HepG2 (cell line): ENCODE results near the gene LATS2. TPM values are rescaled to one million over a fixed set of nuclear protein-coding genes. Genes with fewer than 3 reads are reported as not detected.

ENCODE experiments used
- ARNTL ChIP-seq: sonication (generic); formaldehyde crosslinking; IDR thresholded peaks from 2 replicates; pipeline ENCODE4 v1.4.0; 2020; ENCODE audit warnings: mild to moderate bottlenecking, missing genetic modification reagents
- CBX2 ChIP-seq, 2 experiments: fragments of 200-600 bp in 1 of 2; sonication (generic); formaldehyde crosslinking in 1 of 2; IDR thresholded peaks; 2 replicates each; pipeline versions ENCODE4 v1.7.0 to v1.8.1; 2018 to 2022; ENCODE audit warnings: low read depth in 2 of 2, low read length in 1 of 2, mild to moderate bottlenecking in 1 of 2, missing genetic modification reagents in 1 of 2
- ELF1 ChIP-seq: sonication (generic); formaldehyde crosslinking; IDR thresholded peaks from 2 replicates; pipeline ENCODE4 v1.4.0; 2020; ENCODE audit warnings: missing genetic modification reagents
- ETV6 ChIP-seq: sonication (generic); formaldehyde crosslinking; conservative IDR thresholded peaks from 2 replicates; pipeline ENCODE4 v1.4.0; 2020; ENCODE audit warnings: missing genetic modification reagents
- NCOR1 ChIP-seq: fragments of 200-600 bp; sonication (generic); IDR thresholded peaks from 2 replicates; pipeline ENCODE4 v1.7.0; 2017; ENCODE audit warnings: antibody characterized with exemption, low read length, borderline replicate concordance
- PRDM15 ChIP-seq: sonication (generic); formaldehyde crosslinking; IDR thresholded peaks from 2 replicates; pipeline ENCODE4 v1.4.0; 2020; ENCODE audit warnings: missing genetic modification reagents
- RBM22 ChIP-seq: fragments of 200-400 bp; formaldehyde crosslinking; optimal IDR thresholded peaks from 2 replicates; pipeline ENCODE3; 2017; ENCODE audit warnings: mild to moderate bottlenecking, low read length, moderate library complexity
- RFXAP ChIP-seq: sonication (generic); formaldehyde crosslinking; IDR thresholded peaks from 2 replicates; pipeline ENCODE4 v1.4.0; 2020; ENCODE audit warnings: missing genetic modification reagents, borderline replicate concordance
- RXRA ChIP-seq: sonication (generic); formaldehyde crosslinking; IDR thresholded peaks from 2 replicates; pipeline ENCODE4 v1.5.1; 2020; ENCODE audit warnings: missing genetic modification reagents
- ZBTB7B ChIP-seq: sonication (generic); formaldehyde crosslinking; IDR thresholded peaks from 2 replicates; pipeline ENCODE4 v1.4.0; 2020; ENCODE audit warnings: missing genetic modification reagents
- ZFP1 ChIP-seq: IDR thresholded peaks from 2 replicates; pipeline ENCODE4 v1.6.1; 2016
- ZFP91 ChIP-seq: sonication (generic); formaldehyde crosslinking; IDR thresholded peaks from 2 replicates; pipeline ENCODE4 v1.9.0; 2022; ENCODE audit warnings: missing genetic modification reagents, mild to moderate bottlenecking, borderline replicate concordance
- ZNF20 ChIP-seq: sonication (generic); formaldehyde crosslinking; IDR thresholded peaks from 2 replicates; pipeline ENCODE4 v1.4.0; 2020; ENCODE audit warnings: mild to moderate bottlenecking, moderate library complexity, missing genetic modification reagents
- ZNF33A ChIP-seq: sonication (generic); formaldehyde crosslinking; IDR thresholded peaks from 2 replicates; pipeline ENCODE4 v1.5.1; 2020; ENCODE audit warnings: missing genetic modification reagents, mild to moderate bottlenecking, moderate library complexity, borderline replicate concordance
- ZNF484 ChIP-seq: sonication (generic); formaldehyde crosslinking; IDR thresholded peaks from 2 replicates; pipeline ENCODE4 v1.5.1; 2020; ENCODE audit warnings: mild to moderate bottlenecking, low read depth, missing genetic modification reagents, borderline replicate concordance
- polyA plus RNA-seq, 8 experiments: library from polyadenylated mRNA; depleted of rRNA in 3 of 8; stranded (reverse) in 7 of 8; unstranded in 1 of 8; fragments of >200 nt; fragmentation: Illumina TruSeq in 4 of 8; extraction: Trizol in 4 of 8; gene quantifications; 2 replicates each; pipeline versions ENCODE4 v1.2.1 to v1.2.3, GENCODE V29; 2011 to 2016; ENCODE audit warnings: low read depth in 4 of 8, missing spikeins in 1 of 8, mixed read lengths in 1 of 8; ENCODE audit not compliant: insufficient read depth in 1 of 8
- total RNA-seq, 5 experiments: library from RNA; depleted of rRNA; stranded (reverse); fragments of >200 nt; fragmentation: Illumina TruSeq; extraction: Trizol; gene quantifications; 2 replicates each; pipeline ENCODE4 v1.2.3, GENCODE V29; 2016; ENCODE audit warnings: low read depth in 1 of 5
- TF ChIP-seq, protein P1 (sequence below): sonication (generic); formaldehyde crosslinking; IDR thresholded peaks from 2 replicates; pipeline ENCODE4 v1.5.1; 2020; ENCODE audit warnings: mild to moderate bottlenecking, missing genetic modification reagents, moderate library complexity
- TF ChIP-seq, protein P2 (sequence below): sonication (generic); formaldehyde crosslinking; IDR thresholded peaks from 2 replicates; pipeline ENCODE4 v1.4.0; 2020; ENCODE audit warnings: mild to moderate bottlenecking, missing genetic modification reagents, borderline replicate concordance

The LATS2 gene
- total and polyA plus RNA-seq, 2 of the 13 experiments (the other 11 are each of a cell fraction or from before 2014, with no cell fraction given), result 7.3 to 8.5 TPM

GRCh38 chr13:20953245-20953931 lies 108.0 kb downstream of the LATS2 start (continued):
- TF ChIP-seq, protein P1, sequence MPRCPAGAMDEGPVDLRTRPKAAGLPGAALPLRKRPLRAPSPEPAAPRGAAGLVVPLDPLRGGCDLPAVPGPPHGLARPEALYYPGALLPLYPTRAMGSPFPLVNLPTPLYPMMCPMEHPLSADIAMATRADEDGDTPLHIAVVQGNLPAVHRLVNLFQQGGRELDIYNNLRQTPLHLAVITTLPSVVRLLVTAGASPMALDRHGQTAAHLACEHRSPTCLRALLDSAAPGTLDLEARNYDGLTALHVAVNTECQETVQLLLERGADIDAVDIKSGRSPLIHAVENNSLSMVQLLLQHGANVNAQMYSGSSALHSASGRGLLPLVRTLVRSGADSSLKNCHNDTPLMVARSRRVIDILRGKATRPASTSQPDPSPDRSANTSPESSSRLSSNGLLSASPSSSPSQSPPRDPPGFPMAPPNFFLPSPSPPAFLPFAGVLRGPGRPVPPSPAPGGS, result 0 out of 2 replicates have a peak, but pooled peaks have one; percentile 36
- TF ChIP-seq ZNF20 (CRISPR knock-in tag) (no peak), CBX2 (IDR thresholded peaks at IDR 0.05; ENCODE audit: low read depth, low read length) (no peak), CBX2 (CRISPR knock-in tag; IDR thresholded peaks at IDR 0.05; ENCODE audit: low read depth) (no peak), RBM22 (no peak), ARNTL (peak; percentile 53; the same call in 1 of the 2 replicates), ZNF33A (CRISPR knock-in tag) (no peak), ZNF484 (CRISPR knock-in tag) (no peak), RFXAP (CRISPR knock-in tag) (peak; percentile 64; the same call in 1 of the 2 replicates), NCOR1 (peak; percentile 83), ZFP91 (CRISPR knock-in tag) (peak; percentile 53; the same call in 1 of the 2 replicates), RXRA (CRISPR knock-in tag) (no peak), ELF1 (no peak), PRDM15 (CRISPR knock-in tag) (no peak), ZFP1 (peak; percentile 65; the same call in 1 of the 2 replicates), ETV6 (CRISPR knock-in tag) (no peak), ZBTB7B (CRISPR knock-in tag) (0 out of 2 replicates have a peak, but pooled peaks have one; percentile 28)
- TF ChIP-seq, protein P2, sequence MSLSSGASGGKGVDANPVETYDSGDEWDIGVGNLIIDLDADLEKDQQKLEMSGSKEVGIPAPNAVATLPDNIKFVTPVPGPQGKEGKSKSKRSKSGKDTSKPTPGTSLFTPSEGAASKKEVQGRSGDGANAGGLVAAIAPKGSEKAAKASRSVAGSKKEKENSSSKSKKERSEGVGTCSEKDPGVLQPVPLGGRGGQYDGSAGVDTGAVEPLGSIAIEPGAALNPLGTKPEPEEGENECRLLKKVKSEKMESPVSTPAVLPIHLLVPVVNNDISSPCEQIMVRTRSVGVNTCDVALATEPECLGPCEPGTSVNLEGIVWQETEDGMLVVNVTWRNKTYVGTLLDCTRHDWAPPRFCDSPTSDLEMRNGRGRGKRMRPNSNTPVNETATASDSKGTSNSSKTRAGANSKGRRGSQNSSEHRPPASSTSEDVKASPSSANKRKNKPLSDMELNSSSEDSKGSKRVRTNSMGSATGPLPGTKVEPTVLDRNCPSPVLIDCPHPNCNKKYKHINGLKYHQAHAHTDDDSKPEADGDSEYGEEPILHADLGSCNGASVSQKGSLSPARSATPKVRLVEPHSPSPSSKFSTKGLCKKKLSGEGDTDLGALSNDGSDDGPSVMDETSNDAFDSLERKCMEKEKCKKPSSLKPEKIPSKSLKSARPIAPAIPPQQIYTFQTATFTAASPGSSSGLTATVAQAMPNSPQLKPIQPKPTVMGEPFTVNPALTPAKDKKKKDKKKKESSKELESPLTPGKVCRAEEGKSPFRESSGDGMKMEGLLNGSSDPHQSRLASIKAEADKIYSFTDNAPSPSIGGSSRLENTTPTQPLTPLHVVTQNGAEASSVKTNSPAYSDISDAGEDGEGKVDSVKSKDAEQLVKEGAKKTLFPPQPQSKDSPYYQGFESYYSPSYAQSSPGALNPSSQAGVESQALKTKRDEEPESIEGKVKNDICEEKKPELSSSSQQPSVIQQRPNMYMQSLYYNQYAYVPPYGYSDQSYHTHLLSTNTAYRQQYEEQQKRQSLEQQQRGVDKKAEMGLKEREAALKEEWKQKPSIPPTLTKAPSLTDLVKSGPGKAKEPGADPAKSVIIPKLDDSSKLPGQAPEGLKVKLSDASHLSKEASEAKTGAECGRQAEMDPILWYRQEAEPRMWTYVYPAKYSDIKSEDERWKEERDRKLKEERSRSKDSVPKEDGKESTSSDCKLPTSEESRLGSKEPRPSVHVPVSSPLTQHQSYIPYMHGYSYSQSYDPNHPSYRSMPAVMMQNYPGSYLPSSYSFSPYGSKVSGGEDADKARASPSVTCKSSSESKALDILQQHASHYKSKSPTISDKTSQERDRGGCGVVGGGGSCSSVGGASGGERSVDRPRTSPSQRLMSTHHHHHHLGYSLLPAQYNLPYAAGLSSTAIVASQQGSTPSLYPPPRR, result peak; percentile 95
